ENCODE measurements around the gene RNASE7.

RNASE7 gene

DNA sequence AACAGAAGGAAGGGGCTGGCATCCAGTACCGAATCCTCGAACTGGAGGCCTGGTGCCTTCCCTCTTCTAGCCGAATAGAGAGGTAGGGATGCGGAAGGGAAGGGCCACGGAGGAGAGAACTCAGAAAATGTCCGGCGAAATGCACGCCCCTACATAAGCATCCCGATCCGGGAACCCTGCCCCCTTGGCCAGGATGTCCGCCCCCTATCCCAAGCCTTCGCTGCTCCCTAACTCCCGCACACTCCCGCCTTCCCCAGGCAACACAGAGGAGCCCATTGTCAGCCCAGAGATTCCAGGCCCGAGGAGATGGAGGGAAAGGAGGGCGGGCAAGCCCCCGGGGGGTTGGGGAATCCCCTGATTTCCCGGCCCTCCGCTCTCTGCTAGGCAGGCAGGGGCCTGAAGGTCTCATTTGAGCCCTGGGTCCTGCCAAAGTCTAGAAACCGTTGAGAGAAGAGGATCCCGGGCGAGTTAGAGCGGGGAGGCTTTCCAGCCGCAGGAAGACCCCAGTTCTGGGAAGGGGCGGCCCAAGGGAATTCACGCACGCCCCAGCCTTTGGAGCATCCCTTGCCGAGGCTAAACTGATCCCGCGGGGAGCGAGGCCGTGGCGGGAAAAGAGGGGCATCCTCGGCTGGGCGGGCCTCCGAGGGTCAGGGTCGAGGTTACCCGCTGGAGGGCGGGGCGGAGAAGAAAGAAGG, 27.4 kb downstream of the RNASE7 start:
- no peak for DNase-seq

DNA sequence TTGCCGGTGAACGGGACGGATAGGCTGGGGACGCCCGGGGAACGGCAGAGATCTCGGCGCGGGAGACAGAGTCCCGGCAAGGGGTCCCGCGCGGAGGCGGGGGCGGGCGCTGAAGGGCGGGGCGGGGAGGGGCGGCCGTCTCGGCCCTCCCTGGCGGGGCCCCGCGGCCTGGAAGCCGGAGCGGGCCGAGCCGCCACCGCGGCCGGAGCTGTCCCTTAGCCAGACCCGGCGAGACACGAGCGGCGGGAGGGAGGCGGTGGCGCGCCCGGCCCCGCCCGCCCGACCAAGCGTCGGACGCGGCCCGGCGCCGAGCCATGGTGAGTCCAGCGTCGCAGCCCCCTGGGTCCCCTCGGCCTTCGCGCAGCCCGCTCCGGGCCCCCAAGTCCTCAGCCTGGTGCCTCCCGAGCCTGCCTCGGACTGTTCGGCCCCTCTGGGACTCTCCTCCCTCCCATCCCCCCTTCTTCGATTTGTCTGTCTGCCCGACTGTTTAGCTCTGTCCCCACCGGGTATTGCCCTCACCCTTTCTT, 28.0 kb downstream of the RNASE7 start, which contains the start of gene ARHGEF40:
Gene ARHGEF40, plus strand, starts transcription at position 222 of the 527 bp plus-strand sequence. Its CDS starts 93 bp downstream, at position 315.
- DNase-seq, result no peak

DNA sequence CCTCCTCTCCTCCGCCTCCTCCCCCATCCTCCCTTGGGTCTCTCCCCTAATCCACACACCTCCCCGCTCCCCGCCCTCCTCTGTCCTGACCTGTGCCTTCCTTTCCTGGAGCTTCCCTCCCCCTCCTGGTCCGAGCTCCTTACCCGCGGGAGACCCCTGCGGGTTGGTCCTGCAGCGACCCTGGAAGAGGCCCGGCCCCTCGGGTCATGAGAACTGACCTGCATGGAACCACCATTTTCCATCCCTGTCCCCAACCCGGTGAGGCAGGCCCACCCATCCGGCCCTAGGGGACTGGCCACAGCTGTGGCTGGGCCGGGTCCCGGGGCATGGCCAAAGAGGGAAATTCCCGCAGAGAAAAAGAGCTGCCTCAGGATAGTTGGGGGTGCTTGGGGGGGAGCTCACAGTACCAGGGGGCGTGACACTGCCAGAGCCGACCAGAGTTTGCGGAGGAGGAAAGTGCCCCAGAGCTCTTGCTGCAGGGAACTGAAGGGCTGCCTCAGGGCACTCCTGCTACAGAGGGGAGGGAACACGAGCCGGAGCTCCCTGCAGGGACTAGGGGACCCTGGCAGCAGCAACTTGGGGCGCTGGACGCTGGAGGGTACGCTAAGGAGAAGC, 28.6 kb downstream of the RNASE7 start:
- DNase-seq, result peak; percentile 8 to 72

DNA sequence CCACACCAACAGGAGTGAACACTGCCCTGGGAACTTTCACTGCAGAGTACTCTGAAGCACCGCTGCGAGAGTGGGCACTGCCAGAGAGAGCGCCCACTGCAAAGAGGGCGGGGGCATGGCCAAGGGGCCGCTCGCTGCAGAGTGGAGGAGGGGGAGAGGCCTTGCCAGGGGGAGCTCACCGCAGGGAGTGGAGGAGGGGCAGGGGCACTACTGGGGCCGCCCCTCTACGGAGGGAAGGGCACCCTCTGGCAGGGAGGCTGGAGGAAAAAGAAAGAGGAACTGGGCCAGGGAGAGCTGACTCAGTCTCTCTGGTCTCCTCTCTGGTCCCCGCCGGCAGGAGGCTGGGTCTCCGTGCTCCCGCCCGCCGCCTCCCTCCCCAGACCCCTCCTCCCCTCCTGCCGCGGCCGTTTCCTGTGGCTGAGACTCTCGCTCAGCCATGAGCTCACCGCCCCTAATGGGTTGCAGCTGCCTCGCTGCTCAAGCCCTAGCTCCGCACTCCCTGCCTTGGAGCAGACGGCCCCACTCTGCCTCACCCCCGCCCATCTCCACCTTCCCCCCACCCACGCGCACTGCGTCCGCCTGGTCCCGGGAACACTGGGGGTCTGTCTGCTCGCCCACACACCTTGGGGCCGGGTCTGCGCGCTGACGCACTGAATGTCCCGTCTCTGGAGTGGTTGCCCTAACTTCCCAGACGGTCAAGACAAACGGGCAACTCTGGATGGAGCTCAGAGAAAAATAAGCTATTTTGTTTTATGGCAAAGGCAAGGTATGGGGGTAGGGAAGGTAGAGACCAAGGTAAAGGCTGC, 29.3 kb downstream of the RNASE7 start:
- DNase-seq, result peak; percentile 89 to 90

DNA sequence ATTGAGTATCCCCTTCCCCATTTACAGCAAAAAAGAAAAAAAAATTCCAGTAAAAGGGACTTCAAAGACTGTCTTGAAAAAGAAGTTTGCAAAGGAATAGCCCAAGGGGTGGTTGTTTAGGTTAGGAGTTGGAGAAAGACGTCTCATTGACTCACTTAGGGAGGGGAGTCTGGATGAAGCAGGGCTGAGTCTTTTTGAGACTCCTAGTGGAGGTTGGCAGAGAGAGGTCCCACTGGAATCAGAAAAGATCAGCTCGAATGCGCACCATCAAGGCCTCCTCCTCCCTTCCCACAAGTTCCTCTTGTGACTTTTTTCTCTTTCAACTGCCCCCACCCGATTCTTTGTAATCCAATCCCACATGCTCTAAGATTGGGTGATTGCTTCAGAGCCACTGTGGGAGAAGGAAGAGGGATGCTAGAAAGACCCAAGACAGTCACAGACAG, 29.9 kb downstream of the RNASE7 start:
- DNase-seq, result peak in 1 of 2 donors; percentile 47

DNA sequence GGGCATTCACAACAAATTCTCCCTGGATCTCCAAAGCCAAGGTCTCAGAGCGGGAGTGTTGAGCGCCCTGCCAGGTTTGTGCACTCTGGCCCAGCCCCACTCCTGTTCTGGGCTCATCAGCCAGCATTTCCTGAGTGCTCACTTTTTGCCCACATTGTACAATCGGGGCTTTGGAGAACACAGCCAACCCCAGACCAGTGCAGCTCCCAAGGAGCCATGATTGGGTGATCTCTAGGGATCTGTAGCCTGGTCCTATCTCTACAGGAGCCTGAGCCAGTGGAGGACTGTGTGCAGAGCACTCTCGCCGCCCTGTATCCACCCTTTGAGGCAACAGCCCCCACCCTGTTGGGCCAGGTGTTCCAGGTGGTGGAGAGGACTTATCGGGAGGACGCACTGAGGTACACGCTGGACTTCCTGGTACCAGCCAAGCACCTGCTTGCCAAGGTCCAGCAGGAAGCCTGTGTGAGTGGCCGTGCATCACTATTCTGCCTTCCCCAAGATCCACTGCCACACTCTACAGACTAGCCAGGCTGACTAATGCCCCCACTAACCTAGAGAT, 30.7 kb downstream of the RNASE7 start:
- no peak for DNase-seq

DNA sequence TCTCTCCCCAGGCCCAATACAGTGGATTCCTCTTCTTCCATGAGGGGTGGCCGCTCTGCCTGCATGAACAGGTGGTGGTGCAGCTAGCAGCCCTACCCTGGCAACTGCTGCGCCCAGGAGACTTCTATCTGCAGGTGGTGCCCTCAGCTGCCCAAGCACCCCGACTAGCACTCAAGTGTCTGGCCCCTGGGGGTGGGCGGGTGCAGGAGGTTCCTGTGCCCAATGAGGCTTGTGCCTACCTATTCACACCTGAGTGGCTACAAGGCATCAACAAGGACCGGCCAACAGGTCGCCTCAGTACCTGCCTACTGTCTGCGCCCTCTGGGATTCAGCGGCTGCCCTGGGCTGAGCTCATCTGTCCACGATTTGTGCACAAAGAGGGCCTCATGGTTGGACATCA, 31.8 kb downstream of the RNASE7 start:
- no peak for DNase-seq

DNA sequence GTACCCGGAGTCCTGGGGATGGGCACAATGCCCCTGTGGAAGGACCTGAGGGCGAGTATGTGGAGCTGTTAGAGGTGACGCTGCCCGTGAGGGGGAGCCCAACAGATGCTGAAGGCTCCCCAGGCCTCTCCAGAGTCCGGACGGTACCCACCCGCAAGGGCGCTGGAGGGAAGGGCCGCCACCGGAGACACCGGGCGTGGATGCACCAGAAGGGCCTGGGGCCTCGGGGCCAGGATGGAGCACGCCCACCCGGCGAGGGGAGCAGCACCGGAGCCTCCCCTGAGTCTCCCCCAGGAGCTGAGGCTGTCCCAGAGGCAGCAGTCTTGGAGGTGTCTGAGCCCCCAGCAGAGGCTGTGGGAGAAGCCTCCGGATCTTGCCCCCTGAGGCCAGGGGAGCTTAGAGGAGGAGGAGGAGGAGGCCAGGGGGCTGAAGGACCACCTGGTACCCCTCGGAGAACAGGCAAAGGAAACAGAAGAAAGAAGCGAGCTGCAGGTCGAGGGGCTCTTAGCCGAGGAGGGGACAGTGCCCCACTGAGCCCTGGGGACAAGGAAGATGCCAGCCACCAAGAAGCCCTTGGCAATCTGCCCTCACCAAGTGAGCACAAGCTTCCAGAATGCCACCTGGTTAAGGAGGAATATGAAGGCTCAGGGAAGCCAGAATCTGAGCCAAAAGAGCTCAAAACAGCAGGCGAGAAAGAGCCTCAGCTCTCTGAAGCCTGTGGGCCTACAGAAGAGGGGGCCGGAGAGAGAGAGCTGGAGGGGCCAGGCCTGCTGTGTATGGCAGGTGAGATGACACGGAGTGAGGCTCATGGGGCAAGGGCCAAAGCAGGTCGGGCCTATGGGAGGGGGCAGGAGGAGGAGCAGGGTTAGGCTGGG, 32.5 kb downstream of the RNASE7 start:
- no peak for DNase-seq

DNA sequence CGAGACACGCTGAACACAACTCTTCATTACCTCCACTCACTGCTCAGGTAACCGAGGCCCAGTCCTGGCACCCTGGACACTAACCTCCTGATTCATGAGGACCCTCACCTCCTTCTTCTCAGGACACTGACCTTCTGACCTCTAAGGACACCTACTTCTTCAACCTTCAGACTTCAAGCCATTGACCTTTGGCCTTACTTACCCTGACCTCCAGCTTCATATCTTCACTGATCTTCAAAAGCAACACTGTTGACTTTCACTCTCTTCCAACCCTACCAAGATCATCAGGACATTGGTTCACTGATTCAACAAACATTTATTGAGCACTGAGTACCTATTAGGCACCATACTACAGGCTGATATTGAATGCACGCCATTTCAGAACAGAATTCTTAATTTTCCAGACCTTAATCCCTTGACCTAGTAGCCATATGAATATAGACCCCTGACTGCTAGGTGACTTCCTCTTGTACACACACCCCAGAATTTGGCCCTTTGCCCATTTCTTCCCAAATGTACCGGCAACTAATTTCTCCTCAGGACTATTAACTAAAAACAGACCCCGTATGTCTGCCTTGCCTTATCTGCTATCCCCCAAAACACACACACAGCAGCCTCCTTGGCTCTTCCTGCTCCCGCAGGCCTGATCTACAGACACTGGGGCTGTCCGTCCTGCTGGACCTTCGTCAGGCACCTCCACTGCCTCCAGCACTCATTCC, 33.7 kb downstream of the RNASE7 start:
- DNase-seq, result no peak

DNA sequence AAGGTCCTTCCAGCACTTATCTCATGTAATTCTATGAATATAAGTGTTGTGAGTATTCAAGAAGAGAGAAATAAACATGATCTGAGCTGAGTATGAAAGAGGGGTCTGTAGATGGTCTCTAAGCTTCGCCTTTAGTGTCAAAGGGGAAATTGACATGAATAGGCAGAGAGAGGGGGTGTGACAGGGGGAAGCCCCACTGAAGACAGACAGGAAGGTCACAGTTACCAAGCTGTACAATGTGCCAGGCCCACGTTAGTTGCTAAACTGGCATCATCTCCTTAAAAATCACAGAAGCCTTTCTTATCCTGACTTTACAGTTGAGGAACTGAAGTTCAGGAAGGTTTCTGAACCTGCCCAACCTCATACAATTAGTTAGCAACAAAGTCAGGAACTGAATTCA, 35.5 kb downstream of the RNASE7 start:
- DNase-seq, result no peak

DNA sequence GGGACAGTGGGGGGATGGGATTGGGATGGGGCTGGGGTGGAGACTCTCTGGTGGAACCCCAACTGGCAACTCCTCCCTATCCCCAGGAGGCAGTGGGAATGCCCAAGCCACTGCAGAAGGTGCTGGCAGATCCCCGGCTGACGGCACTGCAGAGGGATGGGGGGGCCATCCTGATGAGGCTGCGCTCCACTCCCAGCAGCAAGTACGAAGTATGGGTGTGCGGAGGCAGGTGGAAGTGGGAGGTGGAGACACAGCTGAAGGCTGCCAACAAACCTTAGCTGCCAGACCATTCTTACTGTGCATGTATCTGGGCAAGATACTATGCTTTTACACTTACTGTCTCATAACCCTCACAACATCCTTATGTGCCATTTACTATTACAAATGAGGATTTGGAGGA, 36.1 kb downstream of the RNASE7 start:
- DNase-seq, result no peak

DNA sequence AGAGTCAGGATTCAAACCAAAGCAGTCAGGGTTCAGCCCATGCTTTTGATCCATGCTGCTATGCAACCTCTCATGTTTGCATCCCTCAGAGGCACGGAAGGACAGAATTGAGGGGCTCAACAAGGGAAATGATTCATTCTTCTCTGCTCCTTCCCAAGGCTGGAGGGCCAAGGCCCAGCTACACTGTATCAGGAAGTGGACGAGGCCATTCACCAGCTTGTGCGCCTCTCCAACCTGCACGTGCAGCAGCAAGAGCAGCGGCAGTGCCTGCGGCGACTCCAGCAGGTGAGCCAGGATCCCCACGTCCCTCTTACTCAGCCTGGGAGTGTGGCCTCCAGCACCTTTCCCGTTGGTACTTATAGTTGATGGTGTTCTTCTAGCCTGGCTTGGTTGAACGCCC, 36.6 kb downstream of the RNASE7 start:
- no peak for DNase-seq

DNA sequence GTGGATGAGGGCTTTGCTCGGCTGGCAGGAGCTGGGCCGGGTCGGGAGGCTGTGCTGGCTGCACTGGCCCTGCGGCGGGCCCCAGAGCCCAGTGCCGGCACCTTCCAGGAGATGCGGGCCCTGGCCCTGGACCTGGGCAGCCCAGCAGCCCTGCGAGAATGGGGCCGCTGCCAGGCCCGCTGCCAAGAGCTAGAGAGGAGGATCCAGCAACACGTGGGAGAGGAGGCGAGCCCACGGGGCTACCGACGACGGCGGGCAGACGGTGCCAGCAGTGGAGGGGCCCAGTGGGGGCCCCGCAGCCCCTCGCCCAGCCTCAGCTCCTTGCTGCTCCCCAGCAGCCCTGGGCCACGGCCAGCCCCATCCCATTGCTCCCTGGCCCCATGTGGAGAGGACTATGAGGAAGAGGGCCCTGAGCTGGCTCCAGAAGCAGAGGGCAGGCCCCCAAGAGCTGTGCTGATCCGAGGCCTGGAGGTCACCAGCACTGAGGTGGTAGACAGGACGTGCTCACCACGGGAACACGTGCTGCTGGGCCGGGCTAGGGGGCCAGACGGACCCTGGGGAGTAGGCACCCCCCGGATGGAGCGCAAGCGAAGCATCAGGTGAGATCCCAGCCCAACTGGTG, 39.5 kb downstream of the RNASE7 start:
- no peak for DNase-seq

DNA sequence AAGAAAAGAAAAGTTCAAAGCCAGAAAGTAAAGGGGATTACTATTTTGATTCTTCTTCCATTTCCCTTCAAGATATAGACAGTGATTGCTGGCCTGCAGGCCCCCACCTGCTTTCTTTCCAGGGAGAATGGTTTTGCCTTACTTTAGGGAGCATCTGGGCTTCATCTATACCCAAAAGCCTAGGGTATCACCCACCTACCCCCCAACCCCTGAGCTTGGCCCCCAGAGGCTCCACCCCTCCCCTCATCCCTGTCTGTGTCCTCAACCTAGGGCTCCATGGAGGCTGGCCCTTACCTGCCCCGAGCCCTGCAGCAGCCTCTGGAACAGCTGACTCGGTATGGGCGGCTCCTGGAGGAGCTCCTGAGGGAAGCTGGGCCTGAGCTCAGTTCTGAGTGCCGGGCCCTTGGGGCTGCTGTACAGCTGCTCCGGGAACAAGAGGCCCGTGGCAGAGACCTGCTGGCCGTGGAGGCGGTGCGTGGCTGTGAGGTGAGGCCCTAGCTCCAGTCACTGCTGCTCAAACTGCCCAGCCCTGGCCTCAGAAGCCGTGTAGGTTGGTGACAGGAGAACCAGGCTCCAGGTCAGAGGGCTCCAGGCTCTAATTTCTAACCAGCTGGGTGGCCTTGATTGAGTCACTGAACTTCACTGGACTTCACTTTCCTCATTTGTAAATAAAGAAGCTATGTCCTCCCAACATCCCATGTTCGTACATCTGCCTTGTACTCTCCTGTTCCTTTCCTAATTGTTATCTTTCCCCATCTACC, 41.6 kb downstream of the RNASE7 start:
- no peak for DNase-seq

DNA sequence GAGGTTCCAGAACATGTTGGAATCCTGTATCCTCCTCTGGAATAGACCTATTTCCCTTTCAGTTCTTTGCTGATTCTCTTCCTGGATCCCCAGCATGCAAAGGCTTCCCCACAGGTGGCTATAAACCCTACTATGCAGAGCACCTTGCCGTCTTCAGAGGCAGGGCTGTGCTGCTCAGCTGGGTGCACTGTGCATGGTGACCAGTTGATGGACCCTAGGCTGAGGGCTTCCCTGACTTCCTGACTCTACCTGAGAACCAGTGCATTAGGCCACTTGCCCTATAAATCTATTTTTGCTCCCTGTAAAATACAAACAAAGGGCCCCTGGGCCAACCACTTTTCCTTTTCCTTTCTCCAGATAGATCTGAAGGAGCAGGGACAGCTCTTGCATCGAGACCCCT, 42.2 kb downstream of the RNASE7 start:
- DNase-seq, result no peak

DNA sequence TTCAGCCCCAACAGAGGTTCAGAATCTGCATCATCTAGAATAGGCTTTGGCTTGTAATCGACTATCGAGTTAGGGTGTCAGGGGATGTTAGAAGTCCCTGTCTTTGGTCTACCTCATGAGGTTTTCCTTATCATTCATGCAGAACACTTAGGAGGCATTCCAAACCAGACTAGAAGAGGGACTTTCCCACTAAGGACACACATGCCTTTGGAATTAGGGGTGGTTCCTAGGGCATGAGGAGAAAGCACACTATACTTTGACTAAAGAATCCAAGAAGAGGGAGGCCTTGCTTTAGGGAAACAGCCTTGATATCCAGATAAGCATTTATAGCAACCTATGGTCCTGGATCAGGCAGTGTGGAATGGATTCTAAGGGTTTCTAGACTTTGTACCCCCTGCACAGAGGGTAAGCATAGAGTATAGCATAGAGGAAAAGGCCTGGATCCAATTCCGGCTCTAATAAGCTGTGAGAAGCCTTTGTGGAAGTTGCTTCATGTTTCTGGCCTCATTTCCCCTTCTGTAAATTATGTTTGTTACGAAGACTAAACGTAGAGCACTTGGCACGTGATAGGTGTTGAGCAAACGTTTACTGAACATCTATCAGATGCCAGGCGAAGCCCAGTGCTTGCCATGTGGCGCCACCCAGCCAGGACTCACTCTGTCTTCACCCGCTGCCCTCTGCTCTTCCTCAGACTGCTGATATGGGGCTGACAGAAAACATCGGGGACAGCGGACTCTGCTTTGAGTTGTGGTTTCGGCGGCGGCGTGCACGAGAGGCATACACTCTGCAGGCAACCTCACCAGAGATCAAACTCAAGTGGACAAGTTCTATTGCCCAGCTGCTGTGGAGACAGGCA, 43.1 kb downstream of the RNASE7 start:
- no peak for DNase-seq

DNA sequence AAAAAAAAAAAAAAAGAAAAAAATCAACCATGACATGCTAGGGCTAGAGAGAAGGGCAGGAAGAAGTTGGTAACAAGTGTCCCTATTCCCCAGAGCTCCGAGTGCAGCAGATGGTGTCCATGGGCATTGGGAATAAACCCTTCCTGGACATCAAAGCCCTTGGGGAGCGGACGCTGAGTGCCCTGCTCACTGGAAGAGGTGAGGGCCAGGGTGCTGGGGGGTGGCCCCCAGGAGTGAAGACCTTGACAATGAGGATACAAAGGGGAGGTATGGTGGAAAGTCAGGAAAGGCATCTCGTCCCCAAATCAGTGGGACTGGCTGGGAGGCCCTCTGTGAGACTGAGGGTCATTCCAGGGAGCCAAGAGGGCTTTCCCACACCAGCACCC, 44.7 kb downstream of the RNASE7 start:
- DNase-seq, result no peak

DNA sequence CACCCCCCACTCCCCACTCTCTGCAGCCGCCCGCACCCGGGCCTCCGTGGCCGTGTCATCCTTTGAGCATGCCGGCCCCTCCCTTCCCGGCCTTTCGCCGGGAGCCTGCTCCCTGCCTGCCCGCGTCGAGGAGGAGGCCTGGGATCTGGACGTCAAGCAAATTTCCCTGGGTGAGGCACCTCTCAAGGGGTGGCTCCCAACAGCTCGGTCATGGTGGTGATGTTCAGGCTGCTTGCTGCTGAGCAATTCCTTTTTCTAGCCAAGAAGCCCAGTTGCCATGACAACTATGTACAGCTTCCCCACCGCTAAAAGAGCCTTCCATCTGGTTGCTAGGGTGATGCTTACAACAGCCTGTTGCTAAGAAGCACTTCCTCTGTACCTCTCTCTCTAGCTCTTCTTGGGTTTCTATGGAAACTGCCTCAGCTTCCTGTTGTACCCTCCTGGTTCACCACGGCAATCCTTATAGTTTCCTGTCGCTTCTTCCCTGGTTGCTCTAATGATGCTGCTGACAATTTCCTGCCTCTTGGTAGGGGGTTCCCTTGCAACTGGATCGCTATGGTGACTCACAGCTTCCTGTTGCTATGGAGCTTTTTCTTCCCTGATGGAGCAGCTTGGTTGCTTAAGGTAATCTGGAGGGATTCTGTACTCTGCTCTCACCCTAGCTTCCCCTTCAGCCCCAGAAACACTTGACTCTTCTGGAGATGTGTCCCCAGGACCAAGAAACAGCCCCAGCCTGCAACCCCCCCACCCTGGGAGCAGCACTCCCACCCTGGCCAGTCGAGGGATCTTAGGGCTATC, 45.3 kb downstream of the RNASE7 start:
- peak in 1 of 2 donors; percentile 92 for DNase-seq
